HEK293 (cell line): ENCODE measurements around the gene LITAFD.

Source experiments
- CTCF ChIA-PET: fragments of 350-600 bp; formaldehyde crosslinking; extraction: SDS; loops from one replicate; lab custom pipeline; 2021; ENCODE audit warnings: antibody characterized with exemption; lab: Yijun Ruan, JAX
- POLR2A ChIA-PET: fragments of 300-600 bp; formaldehyde crosslinking; extraction: SDS; loops from one replicate; lab custom pipeline; 2020; ENCODE audit warnings: antibody characterized with exemption, inconsistent platforms; lab: Yijun Ruan, JAX
- H3K27ac ChIP-seq: fragments of 200-500 bp; sonication (Bioruptor generic); 2 replicates; pipeline ENCODE4 v1.5.1; 2014; ENCODE audit warnings: low read depth, low read length, control low read depth, inconsistent platforms; ENCODE audit errors: extremely low read depth
- H3K36me3 ChIP-seq, 2 experiments: fragments of 200-500 bp in 1 of 2; sonication (Bioruptor generic) in 1 of 2; 1 replicate in 1 of 2; 2 replicates in 1 of 2; pipeline ENCODE4 v1.5.1; 2014 to 2017; ENCODE audit warnings: inconsistent platforms in 2 of 2, low read length in 2 of 2; ENCODE audit not compliant: control insufficient read depth in 2 of 2, insufficient read depth in 1 of 2
- H3K4me1 ChIP-seq: fragments of 200-500 bp; sonication (Bioruptor generic); 2 replicates; pipeline ENCODE4 v1.5.1; 2014; ENCODE audit warnings: mild to moderate bottlenecking, low read length, inconsistent platforms; ENCODE audit not compliant: control insufficient read depth, insufficient read depth
- H3K4me3 ChIP-seq: 2 replicates; pipeline ENCODE4 v1.5.1; 2011; ENCODE audit warnings: low read depth, mild to moderate bottlenecking, control low read depth, low read length, moderate library complexity
- H3K9me3 ChIP-seq: fragments of 200-500 bp; sonication (Bioruptor generic); 2 replicates; pipeline ENCODE4 v1.5.1; 2014; ENCODE audit warnings: low read depth, low read length, inconsistent platforms; ENCODE audit not compliant: control insufficient read depth, insufficient read depth
- KLF16 ChIP-seq: fragments of 450-650 bp; formaldehyde crosslinking; IDR thresholded peaks from 2 replicates; pipeline ENCODE4 v1.5.1; 2017; ENCODE audit warnings: missing biosample characterization, missing genetic modification characterization
- KLF7 ChIP-seq: fragments of 450-650 bp; formaldehyde crosslinking; IDR thresholded peaks from 2 replicates; pipeline ENCODE4 v1.5.1; 2016; ENCODE audit warnings: missing biosample characterization, missing genetic modification characterization, borderline replicate concordance
- KLF8 ChIP-seq: fragments of 450-650 bp; formaldehyde crosslinking; IDR thresholded peaks from 2 replicates; pipeline ENCODE4 v1.5.1; 2016; ENCODE audit warnings: missing biosample characterization, missing genetic modification characterization
- ZFHX2 ChIP-seq: fragments of 450-650 bp; formaldehyde crosslinking; conservative IDR thresholded peaks from 2 replicates; pipeline ENCODE4 v1.5.1; 2016; ENCODE audit warnings: missing biosample characterization, missing genetic modification characterization
- ZNF121 ChIP-seq: fragments of 450-650 bp; formaldehyde crosslinking; IDR thresholded peaks from 2 replicates; pipeline ENCODE4 v1.5.1; 2016; ENCODE audit warnings: missing biosample characterization, missing genetic modification characterization
- ZNF214 ChIP-seq: fragments of 450-650 bp; formaldehyde crosslinking; IDR thresholded peaks from 2 replicates; pipeline ENCODE4 v1.5.1; 2017; ENCODE audit warnings: missing biosample characterization, mild to moderate bottlenecking, missing genetic modification characterization, borderline replicate concordance
- ZNF221 ChIP-seq: fragments of 450-650 bp; formaldehyde crosslinking; IDR thresholded peaks from 2 replicates; pipeline ENCODE4 v1.5.1; 2017; ENCODE audit warnings: missing biosample characterization, missing genetic modification characterization, borderline replicate concordance
- ZNF266 ChIP-seq: fragments of 450-650 bp; formaldehyde crosslinking; IDR thresholded peaks from 2 replicates; pipeline ENCODE4 v1.5.1; 2016; ENCODE audit warnings: missing biosample characterization, missing genetic modification characterization, low read depth
- ZNF302 ChIP-seq: fragments of 450-650 bp; formaldehyde crosslinking; IDR thresholded peaks from 2 replicates; pipeline ENCODE4 v1.5.1; 2016; ENCODE audit warnings: missing biosample characterization, missing genetic modification characterization, low read depth
- ZNF324 ChIP-seq: fragments of 450-650 bp; formaldehyde crosslinking; IDR thresholded peaks from 2 replicates; pipeline ENCODE4 v1.5.1; 2016; ENCODE audit warnings: missing biosample characterization, missing genetic modification characterization
- ZNF391 ChIP-seq: fragments of 450-650 bp; formaldehyde crosslinking; IDR thresholded peaks from 2 replicates; pipeline ENCODE4 v1.5.1; 2016; ENCODE audit warnings: low read depth, missing biosample characterization, missing genetic modification characterization, borderline replicate concordance
- ZNF404 ChIP-seq: fragments of 450-650 bp; formaldehyde crosslinking; IDR thresholded peaks from 2 replicates; pipeline ENCODE4 v1.5.1; 2017; ENCODE audit warnings: missing biosample characterization, missing genetic modification characterization
- ZNF48 ChIP-seq: fragments of 450-650 bp; formaldehyde crosslinking; IDR thresholded peaks from 2 replicates; pipeline ENCODE4 v1.5.1; 2016; ENCODE audit warnings: missing biosample characterization, missing genetic modification characterization
- ZNF530 ChIP-seq: fragments of 450-650 bp; formaldehyde crosslinking; IDR thresholded peaks from 2 replicates; pipeline ENCODE4 v1.5.1; 2016; ENCODE audit warnings: low read depth, missing biosample characterization, missing genetic modification characterization
- ZNF549 ChIP-seq: fragments of 450-650 bp; IDR thresholded peaks from 2 replicates; pipeline ENCODE4 v1.5.1; 2018; ENCODE audit warnings: missing biosample characterization, missing genetic modification characterization, mild to moderate bottlenecking, inconsistent platforms, moderate library complexity
- ZNF776 ChIP-seq: fragments of 450-650 bp; formaldehyde crosslinking; IDR thresholded peaks from 2 replicates; pipeline ENCODE4 v1.5.0; 2017; ENCODE audit warnings: missing biosample characterization, missing genetic modification characterization, borderline replicate concordance
- ZNF837 ChIP-seq: fragments of 450-650 bp; formaldehyde crosslinking; IDR thresholded peaks from 2 replicates; pipeline ENCODE4 v1.5.1; 2016; ENCODE audit warnings: missing biosample characterization, missing genetic modification characterization
- TF ChIP-seq, protein P1 (sequence below): fragments of 450-650 bp; formaldehyde crosslinking; optimal IDR thresholded peaks from 2 replicates; pipeline ENCODE3; 2016; ENCODE audit warnings: missing biosample characterization, mild to moderate bottlenecking, missing genetic modification characterization
- TF ChIP-seq, protein P2 (sequence below): fragments of 450-650 bp; formaldehyde crosslinking; IDR thresholded peaks from 2 replicates; pipeline ENCODE4 v1.5.1; 2016; ENCODE audit warnings: missing biosample characterization, missing genetic modification characterization
- TF ChIP-seq, protein P3 (sequence below): fragments of 450-650 bp; formaldehyde crosslinking; IDR thresholded peaks from 2 replicates; pipeline ENCODE4 v1.5.1; 2017; ENCODE audit warnings: missing biosample characterization, missing genetic modification characterization
- TF ChIP-seq, protein P4 (sequence below): fragments of 450-650 bp; formaldehyde crosslinking; IDR thresholded peaks from 2 replicates; pipeline ENCODE4 v1.5.1; 2016; ENCODE audit warnings: missing biosample characterization, missing genetic modification characterization

LITAFD gene

DNA sequence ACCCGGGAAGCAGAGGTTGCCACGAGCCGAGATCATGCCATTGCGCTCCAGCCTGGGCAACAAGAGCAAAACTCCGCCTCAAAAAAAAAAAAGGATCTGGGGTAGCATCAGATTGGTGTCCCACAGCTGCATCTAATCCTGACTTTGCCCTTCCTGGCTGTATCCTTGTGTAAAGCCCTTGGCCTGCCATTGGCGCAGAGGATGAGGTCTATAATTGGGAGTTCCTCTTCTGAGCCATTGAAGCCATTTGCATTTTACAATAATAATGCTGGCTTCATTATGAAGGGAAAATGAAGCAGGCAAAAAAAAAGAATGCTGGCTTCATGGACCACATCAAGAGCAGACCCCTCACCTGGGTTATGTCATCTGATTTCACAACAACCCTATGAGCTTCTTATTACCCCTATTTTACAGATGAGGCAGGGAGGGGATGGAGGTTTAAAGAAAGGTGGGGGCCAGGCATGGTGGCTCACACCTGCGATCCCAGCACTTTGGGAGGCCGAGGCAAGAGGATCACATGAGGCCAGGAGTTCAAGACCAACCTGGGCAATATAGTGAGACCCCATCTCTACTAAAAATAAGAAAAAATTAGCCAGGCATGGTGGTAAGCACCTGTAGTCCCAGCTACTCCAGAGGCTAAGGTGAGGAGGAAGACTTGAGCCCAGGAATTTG lies 1.2 kb upstream of the LITAFD start:
- TF ChIP-seq ZNF776 (tag by site-specific recombination) = no peak
- peak; percentile 86 for TF ChIP-seq ZNF121 (tag by site-specific recombination)
- no peak for TF ChIP-seq ZNF549 (tag by site-specific recombination)
- TF ChIP-seq ZNF391 (tag by site-specific recombination) = no peak
- no peaks in the 10 kb centered on the region for H3K9me3 ChIP-seq
- POLR2A ChIA-PET = interaction anchor here (2.4 kb wide), 1 partner anchor 12 kb away, joined by 18 read pairs; the partner anchor contains the start of gene CARHSP1
- no peaks in the 10 kb centered on the region for H3K4me1 ChIP-seq
- H3K27ac ChIP-seq = no peak overlapping the region
- H3K4me3 ChIP-seq = no peak overlapping the region
- CTCF ChIA-PET = interaction anchor here (0.6 to 3.4 kb wide), 23 partner anchors 9 to 308 kb away, joined by 3 to 30 read pairs (median 4); partner anchors contain the start of genes CARHSP1, PMM2 and TMEM186
- H3K36me3 ChIP-seq = no peaks in the 10 kb centered on the region

DNA sequence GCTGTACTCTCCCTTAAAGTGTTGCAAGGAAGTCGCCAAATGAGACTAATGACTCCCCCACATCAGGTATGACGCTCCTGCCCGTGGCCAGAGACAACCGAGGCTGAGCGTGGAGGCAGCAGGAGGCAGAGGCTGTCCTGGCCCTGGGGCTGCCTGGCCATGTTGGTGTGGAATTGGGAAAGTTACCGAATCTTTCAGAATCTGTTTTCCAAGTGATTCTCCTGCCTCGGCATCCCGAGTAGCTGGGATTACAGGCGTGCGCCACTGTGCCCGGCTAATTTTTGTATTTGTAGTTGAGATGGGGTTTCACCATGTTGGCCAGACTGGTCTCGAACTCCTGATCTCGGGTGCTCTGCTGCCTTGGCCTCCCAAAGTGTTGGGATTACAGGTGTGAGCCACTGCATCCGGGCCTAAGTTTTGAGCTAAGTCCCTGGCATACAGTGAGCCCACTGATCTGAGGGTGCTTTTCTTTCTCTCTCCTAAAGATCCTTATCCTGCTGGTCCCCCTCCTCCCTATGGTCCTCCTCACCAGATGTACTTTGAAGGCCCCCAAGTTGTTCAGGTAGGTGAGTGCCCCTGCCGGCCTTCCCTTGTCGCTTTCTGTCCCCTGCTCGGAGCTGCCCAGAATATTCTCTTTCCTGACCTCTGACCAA lies 700 bp downstream of the LITAFD start:
- ChIA-PET POLR2A (interaction anchor here (2.9 kb wide), 1 partner anchor 14 kb away, joined by 17 read pairs; the partner anchor contains the start of gene CARHSP1), CTCF (interaction anchor here (0.6 to 3.4 kb wide), 3 partner anchors 9 to 25 kb away, joined by 3 to 30 read pairs (median 4); no protein-coding TSS in a partner anchor)
- peaks cover 0 to 8% of the 10 kb centered on the region in 2 experiments; a peak in 1 of 3 replicates for H3K36me3 ChIP-seq
- no peak overlapping the region for H3K27ac ChIP-seq
- H3K4me1 ChIP-seq = no peaks in the 10 kb centered on the region
- TF ChIP-seq ZNF48 = no peak
- TF ChIP-seq, protein P1, sequence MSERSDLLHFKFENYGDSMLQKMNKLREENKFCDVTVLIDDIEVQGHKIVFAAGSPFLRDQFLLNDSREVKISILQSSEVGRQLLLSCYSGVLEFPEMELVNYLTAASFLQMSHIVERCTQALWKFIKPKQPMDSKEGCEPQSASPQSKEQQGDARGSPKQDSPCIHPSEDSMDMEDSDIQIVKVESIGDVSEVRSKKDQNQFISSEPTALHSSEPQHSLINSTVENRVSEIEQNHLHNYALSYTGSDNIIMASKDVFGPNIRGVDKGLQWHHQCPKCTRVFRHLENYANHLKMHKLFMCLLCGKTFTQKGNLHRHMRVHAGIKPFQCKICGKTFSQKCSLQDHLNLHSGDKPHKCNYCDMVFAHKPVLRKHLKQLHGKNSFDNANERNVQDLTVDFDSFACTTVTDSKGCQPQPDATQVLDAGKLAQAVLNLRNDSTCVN (tag by site-specific recombination) = no peak
- no peak for TF ChIP-seq KLF16 (tag by site-specific recombination)
- TF ChIP-seq KLF7 = no peak
- no peak for TF ChIP-seq ZNF324 (tag by site-specific recombination)
- TF ChIP-seq ZNF266 (tag by site-specific recombination) = no peak
- no peak for TF ChIP-seq KLF8
- TF ChIP-seq ZNF404 = no peak
- no peak for TF ChIP-seq ZFHX2 (tag by site-specific recombination)
- TF ChIP-seq ZNF837 = no peak
- no peak for TF ChIP-seq ZNF302 (tag by site-specific recombination)
- TF ChIP-seq, protein P2, sequence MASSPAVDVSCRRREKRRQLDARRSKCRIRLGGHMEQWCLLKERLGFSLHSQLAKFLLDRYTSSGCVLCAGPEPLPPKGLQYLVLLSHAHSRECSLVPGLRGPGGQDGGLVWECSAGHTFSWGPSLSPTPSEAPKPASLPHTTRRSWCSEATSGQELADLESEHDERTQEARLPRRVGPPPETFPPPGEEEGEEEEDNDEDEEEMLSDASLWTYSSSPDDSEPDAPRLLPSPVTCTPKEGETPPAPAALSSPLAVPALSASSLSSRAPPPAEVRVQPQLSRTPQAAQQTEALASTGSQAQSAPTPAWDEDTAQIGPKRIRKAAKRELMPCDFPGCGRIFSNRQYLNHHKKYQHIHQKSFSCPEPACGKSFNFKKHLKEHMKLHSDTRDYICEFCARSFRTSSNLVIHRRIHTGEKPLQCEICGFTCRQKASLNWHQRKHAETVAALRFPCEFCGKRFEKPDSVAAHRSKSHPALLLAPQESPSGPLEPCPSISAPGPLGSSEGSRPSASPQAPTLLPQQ (tag by site-specific recombination) = no peak
- TF ChIP-seq ZNF214 (tag by site-specific recombination) = no peak
- no peak for TF ChIP-seq ZNF530 (tag by site-specific recombination)
- TF ChIP-seq, protein P3, sequence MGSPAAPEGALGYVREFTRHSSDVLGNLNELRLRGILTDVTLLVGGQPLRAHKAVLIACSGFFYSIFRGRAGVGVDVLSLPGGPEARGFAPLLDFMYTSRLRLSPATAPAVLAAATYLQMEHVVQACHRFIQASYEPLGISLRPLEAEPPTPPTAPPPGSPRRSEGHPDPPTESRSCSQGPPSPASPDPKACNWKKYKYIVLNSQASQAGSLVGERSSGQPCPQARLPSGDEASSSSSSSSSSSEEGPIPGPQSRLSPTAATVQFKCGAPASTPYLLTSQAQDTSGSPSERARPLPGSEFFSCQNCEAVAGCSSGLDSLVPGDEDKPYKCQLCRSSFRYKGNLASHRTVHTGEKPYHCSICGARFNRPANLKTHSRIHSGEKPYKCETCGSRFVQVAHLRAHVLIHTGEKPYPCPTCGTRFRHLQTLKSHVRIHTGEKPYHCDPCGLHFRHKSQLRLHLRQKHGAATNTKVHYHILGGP (tag by site-specific recombination) = no peak
- TF ChIP-seq ZNF221 = no peak
- TF ChIP-seq, protein P4, sequence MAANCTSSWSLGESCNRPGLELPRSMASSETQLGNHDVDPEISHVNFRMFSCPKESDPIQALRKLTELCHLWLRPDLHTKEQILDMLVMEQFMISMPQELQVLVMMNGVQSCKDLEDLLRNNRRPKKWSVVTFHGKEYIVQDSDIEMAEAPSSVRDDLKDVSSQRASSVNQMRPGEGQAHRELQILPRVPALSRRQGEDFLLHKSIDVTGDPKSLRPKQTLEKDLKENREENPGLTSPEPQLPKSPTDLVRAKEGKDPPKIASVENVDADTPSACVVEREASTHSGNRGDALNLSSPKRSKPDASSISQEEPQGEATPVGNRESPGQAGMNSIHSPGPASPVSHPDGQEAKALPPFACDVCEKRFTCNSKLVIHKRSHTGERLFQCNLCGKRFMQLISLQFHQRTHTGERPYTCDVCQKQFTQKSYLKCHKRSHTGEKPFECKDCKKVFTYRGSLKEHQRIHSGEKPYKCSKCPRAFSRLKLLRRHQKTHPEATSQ = no peak
- no peaks in the 10 kb centered on the region for H3K9me3 ChIP-seq
- H3K4me3 ChIP-seq = no peak overlapping the region
